ENCODE data around the gene FAM13A. TPM values are rescaled to one million over a fixed set of nuclear protein-coding genes. Genes with fewer than 3 reads are reported as not detected.
A peak's percentile ranks its signal among the peaks of the same experiment; 100 is the strongest.

FAM13A gene
- polyA plus RNA-seq, 1 experiment = 9.5 TPM

DNA sequence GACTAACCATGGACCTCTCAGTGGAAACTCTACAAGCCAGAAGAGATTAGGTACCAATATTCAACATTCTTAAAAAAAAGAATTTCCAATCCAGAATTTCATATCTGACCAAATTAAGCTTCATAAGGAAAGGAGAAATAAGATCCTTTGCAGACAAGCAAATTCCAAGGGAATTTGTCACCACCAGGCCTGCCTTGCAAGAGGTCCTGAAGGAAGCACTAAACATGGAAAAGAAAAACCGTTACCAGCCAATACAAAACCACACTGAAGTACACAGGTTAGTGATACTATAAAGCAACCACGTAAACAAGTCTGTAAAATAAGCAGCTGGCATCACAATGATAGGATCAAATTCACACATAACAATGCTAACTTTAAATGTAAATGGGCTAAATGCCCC, 156.6 kb downstream of the FAM13A start:
- CTCF ChIA-PET = no interaction called here

GRCh38 chr4:88897752-88898151, 159.2 kb downstream of the FAM13A start:
- no peak for TF ChIP-seq CTCF (IDR thresholded peaks at IDR 0.05; ENCODE audit: insufficient read depth, low read depth, low read length)
- Histone ChIP-seq H3K27me3 (ENCODE audit: control insufficient read depth, insufficient read depth, low read length) (no peaks in the 10 kb centered on the region), H3K36me3 (ENCODE audit: control insufficient read depth, insufficient read depth, low read length) (no peaks in the 10 kb centered on the region), H3K4me3 (ENCODE audit: low read depth, low read length) (no peak overlapping the region)
- no peak for DNase-seq (ENCODE audit: low read depth)
- CTCF ChIA-PET = interaction anchor here (1.0 kb wide), 1 partner anchor 15 kb away, joined by 3 read pairs; no protein-coding TSS in a partner anchor
- POLR2A ChIA-PET = no interaction called here

More for the DNA sequence above, 156.6 kb downstream of the FAM13A start:
- peak; percentile 11 for DNase-seq (ENCODE audit: low read depth)
- Histone ChIP-seq H3K27me3 (ENCODE audit: control insufficient read depth, insufficient read depth, low read length) (no peaks in the 10 kb centered on the region), H3K4me3 (ENCODE audit: low read depth, low read length) (no peak overlapping the region), H3K36me3 (ENCODE audit: control insufficient read depth, insufficient read depth, low read length) (0 out of 2 replicates have a peak, but pooled peaks cover 1% of the 10 kb centered on the region)
- TF ChIP-seq CTCF (IDR thresholded peaks at IDR 0.05; ENCODE audit: insufficient read depth, low read depth, low read length) = no peak
- POLR2A ChIA-PET = no interaction called here

DNA sequence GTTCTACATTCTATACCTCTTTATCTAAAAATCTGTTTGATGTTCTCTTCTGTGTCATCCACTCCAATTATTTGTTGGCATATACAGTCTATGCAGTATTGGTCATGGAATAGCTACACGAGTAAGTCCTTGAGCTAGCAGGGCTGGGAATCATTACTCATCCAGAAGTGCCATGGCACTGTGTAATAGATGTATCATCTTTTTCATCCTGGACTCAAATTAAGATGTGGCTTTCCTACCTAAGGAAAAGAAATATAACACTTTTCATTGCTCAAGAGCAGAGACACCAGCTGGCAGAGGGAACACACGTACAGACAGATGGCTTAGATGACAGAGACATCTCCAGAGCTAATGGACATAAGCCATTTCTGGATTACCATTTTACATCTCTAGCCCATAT, 159.8 kb downstream of the FAM13A start:
- Histone ChIP-seq H3K36me3 (ENCODE audit: control insufficient read depth, insufficient read depth, low read length) (no peaks in the 10 kb centered on the region), H3K4me3 (ENCODE audit: low read depth, low read length) (no peak overlapping the region), H3K27me3 (ENCODE audit: control insufficient read depth, insufficient read depth, low read length) (no peaks in the 10 kb centered on the region)
- no peak for TF ChIP-seq CTCF (IDR thresholded peaks at IDR 0.05; ENCODE audit: insufficient read depth, low read depth, low read length)
- CTCF ChIA-PET = interaction anchor here (1.0 kb wide), 1 partner anchor 15 kb away, joined by 3 read pairs; no protein-coding TSS in a partner anchor
- POLR2A ChIA-PET = no interaction called here
- DNase-seq (ENCODE audit: low read depth) = no peak

GRCh38 chr4:88893961-88894360, 163.0 kb downstream of the FAM13A start:
- no peak for DNase-seq (ENCODE audit: low read depth)
- CTCF ChIA-PET = interaction anchor here (1.1 to 1.4 kb wide), 2 partner anchors 23 to 25 kb away, joined by 3 to 4 read pairs; no protein-coding TSS in a partner anchor
- no peaks in the 10 kb centered on the region for H3K27me3 ChIP-seq (ENCODE audit: control insufficient read depth, insufficient read depth, low read length)
- POLR2A ChIA-PET = no interaction called here
- H3K36me3 ChIP-seq (ENCODE audit: control insufficient read depth, insufficient read depth, low read length) = no peaks in the 10 kb centered on the region
- no peak for TF ChIP-seq CTCF (IDR thresholded peaks at IDR 0.05; ENCODE audit: insufficient read depth, low read depth, low read length)
- H3K4me3 ChIP-seq (ENCODE audit: low read depth, low read length) = no peak overlapping the region

DNA sequence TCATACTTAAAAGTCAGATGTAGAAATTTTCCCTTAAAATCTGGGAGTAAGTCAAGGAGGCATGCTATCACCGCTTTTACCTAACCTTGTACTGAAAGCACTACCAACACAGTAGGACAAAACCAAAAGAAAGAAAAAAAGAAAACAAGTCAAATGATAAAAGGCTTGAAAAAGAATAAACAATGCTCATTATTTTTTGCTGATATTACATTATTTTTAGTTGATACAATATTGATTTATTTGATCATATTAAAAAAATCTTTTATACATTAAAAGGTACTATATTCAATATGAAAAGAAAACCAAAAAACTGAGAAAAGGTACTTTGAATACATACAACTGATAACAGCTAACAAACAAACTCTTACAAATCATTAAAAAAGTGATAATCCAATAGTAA, 164.3 kb downstream of the FAM13A start:
- TF ChIP-seq CTCF (IDR thresholded peaks at IDR 0.05; ENCODE audit: insufficient read depth, low read depth, low read length) = no peak
- ChIA-PET CTCF (interaction anchor here (1.1 to 1.4 kb wide), 2 partner anchors 22 to 24 kb away, joined by 3 to 4 read pairs; no protein-coding TSS in a partner anchor), POLR2A (no interaction called here)
- no peak for DNase-seq (ENCODE audit: low read depth)
- no peak overlapping the region for H3K4me3 ChIP-seq (ENCODE audit: low read depth, low read length)
- H3K27me3 ChIP-seq (ENCODE audit: control insufficient read depth, insufficient read depth, low read length) = no peaks in the 10 kb centered on the region
- no peaks in the 10 kb centered on the region for H3K36me3 ChIP-seq (ENCODE audit: control insufficient read depth, insufficient read depth, low read length)

Measured in BJ (cell line).